HG03039 (cell line): ENCODE results near the gene ZSCAN16.

ENCODE experiments used
- ATAC-seq: cut with Tn5 transposase; IDR thresholded peaks from one replicate; pipeline ENCODE4 v1.9.1; 2021; ENCODE audit warnings: mild to moderate bottlenecking, moderate library complexity; ENCODE audit not compliant: unreplicated experiment

ZSCAN16 gene

GRCh38 chr6:28125401-28125800 is 992 bp downstream of the ZSCAN16 start:
- no peak for ATAC-seq

GRCh38 chr6:28134015-28134414 is 9.6 kb downstream of the ZSCAN16 start:
- no peak for ATAC-seq

- ATAC-seq = no peak
Measured at GRCh38 chr6:28134716-28135115, 10.3 kb downstream of the ZSCAN16 start.

GRCh38 chr6:28135393-28135792 is 11.0 kb downstream of the ZSCAN16 start:
- ATAC-seq = no peak

- peak; percentile 63 for ATAC-seq
Measured at GRCh38 chr6:28136585-28137504, 12.4 kb downstream of the ZSCAN16 start.

GRCh38 chr6:28137505-28137981 is 13.1 kb downstream of the ZSCAN16 start:
- ATAC-seq = no peak

- ATAC-seq = no peak
Measured at GRCh38 chr6:28139860-28140543, 15.6 kb downstream of the ZSCAN16 start.

- ATAC-seq = no peak
Measured at GRCh38 chr6:28140616-28141015, 16.2 kb downstream of the ZSCAN16 start.

- ATAC-seq = peak; percentile 74
Measured at GRCh38 chr6:28141500-28142329, 17.3 kb downstream of the ZSCAN16 start, which contains the start of gene ZKSCAN8. ZKSCAN8 (plus strand) TSS chr6:28141883; CDS start chr6:28148408, 6,525 bp downstream.

GRCh38 chr6:28142446-28142845 is 18.0 kb downstream of the ZSCAN16 start:
- ATAC-seq = no peak

- no peak for ATAC-seq
Measured at GRCh38 chr6:28145231-28145630, 20.8 kb downstream of the ZSCAN16 start.

GRCh38 chr6:28152531-28152930 is 28.1 kb downstream of the ZSCAN16 start:
- ATAC-seq = no peak

GRCh38 chr6:28153546-28153945 is 29.1 kb downstream of the ZSCAN16 start:
- no peak for ATAC-seq

- no peak for ATAC-seq
Measured at GRCh38 chr6:28154357-28154756, 29.9 kb downstream of the ZSCAN16 start.

- ATAC-seq = no peak
Measured at GRCh38 chr6:28158318-28158717, 33.9 kb downstream of the ZSCAN16 start.

GRCh38 chr6:28159029-28159607 is 34.7 kb downstream of the ZSCAN16 start:
- no peak for ATAC-seq

GRCh38 chr6:28160233-28160632 is 35.8 kb downstream of the ZSCAN16 start:
- no peak for ATAC-seq

- peak; percentile 91 for ATAC-seq
Measured at GRCh38 chr6:28161410-28162079, 37.1 kb downstream of the ZSCAN16 start.

GRCh38 chr6:28165563-28165962 is 41.2 kb downstream of the ZSCAN16 start:
- no peak for ATAC-seq

- ATAC-seq = no peak
Measured at GRCh38 chr6:28167068-28167467, 42.7 kb downstream of the ZSCAN16 start.
